NOMO-1 treated with DMSO at 0.1 percent for 48 hours (cell line): ENCODE data around the gene ITGAE.
A peak's percentile ranks its signal among the peaks of the same experiment; 100 is the strongest.
"Not testable (repeated sequence)": the region's sequence is repeated elsewhere in the genome, so short reads cannot be mapped to it uniquely, and the experiment has no call there.

Experiments used
- DNase-seq: peaks from one replicate; lab custom pipeline; 2025; ENCODE audit not compliant: unreplicated experiment; lab: John Stamatoyannopoulos, UW

ITGAE gene, protein sequence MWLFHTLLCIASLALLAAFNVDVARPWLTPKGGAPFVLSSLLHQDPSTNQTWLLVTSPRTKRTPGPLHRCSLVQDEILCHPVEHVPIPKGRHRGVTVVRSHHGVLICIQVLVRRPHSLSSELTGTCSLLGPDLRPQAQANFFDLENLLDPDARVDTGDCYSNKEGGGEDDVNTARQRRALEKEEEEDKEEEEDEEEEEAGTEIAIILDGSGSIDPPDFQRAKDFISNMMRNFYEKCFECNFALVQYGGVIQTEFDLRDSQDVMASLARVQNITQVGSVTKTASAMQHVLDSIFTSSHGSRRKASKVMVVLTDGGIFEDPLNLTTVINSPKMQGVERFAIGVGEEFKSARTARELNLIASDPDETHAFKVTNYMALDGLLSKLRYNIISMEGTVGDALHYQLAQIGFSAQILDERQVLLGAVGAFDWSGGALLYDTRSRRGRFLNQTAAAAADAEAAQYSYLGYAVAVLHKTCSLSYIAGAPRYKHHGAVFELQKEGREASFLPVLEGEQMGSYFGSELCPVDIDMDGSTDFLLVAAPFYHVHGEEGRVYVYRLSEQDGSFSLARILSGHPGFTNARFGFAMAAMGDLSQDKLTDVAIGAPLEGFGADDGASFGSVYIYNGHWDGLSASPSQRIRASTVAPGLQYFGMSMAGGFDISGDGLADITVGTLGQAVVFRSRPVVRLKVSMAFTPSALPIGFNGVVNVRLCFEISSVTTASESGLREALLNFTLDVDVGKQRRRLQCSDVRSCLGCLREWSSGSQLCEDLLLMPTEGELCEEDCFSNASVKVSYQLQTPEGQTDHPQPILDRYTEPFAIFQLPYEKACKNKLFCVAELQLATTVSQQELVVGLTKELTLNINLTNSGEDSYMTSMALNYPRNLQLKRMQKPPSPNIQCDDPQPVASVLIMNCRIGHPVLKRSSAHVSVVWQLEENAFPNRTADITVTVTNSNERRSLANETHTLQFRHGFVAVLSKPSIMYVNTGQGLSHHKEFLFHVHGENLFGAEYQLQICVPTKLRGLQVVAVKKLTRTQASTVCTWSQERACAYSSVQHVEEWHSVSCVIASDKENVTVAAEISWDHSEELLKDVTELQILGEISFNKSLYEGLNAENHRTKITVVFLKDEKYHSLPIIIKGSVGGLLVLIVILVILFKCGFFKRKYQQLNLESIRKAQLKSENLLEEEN

GRCh38 chr17:3800362-3801271 lies at the start of gene ITGAE:
Gene ITGAE (minus strand): TSS chr17:3801188. CDS start chr17:3801144, 44 bp downstream.
- DNase-seq = no peak

DNA sequence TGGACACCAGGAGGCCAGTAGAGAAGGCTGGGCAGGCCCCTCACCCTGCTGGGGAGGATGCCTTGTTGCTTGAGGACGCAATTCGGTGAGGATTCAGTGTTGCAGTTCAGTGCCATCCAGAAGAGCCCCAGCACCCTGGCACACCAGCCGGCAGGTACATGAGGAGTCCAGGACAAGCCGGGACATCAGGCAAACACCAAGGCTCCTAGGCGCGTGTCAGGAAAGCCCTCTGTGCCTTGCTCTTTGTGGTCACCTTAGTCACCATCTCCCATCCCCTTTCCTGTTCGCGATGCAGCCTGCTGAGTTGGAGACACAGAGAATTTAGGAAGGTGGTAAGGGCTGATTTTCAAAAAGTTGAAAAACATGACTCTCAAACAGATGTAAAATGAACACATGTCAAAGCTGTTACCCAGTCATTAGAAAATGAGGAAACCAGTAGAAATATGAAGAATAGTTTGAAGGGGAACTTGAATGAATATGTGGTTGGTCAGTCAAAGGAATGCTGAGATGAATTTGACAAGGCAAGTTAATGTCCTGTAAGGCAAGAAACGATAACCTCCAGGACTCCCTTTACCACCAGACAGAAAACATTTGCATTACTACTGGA lies 47.3 kb upstream of the ITGAE start:
- DNase-seq = no peak

DNA sequence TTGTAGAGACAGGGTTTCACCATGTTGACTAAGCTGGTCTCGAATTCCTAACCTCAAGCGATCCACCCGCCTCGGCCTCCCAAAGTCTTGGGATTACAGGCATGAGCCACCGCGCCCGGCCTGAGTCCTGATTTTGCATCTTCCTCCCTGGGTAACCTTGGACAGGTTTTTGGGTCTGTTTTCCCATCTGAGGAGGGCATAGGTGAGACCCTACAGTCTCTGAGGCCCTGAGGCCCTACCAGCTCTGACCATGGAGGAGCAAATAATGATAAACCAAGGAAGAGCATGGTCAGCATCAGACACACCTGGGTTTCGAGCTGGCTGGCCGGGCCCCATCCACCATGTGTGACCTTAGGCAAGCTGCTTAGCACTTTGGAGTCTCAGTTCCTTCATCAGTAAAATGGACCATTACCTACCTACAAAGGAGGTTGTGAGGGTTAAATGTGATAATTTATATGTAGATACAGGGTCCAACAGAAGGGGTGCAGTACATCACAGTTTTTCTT lies 46.2 kb upstream of the ITGAE start:
- no peak for DNase-seq

- DNase-seq = no peak
These were observed 45.6 kb upstream of the ITGAE start for GRCh38 chr17:3846437-3847164.

DNA sequence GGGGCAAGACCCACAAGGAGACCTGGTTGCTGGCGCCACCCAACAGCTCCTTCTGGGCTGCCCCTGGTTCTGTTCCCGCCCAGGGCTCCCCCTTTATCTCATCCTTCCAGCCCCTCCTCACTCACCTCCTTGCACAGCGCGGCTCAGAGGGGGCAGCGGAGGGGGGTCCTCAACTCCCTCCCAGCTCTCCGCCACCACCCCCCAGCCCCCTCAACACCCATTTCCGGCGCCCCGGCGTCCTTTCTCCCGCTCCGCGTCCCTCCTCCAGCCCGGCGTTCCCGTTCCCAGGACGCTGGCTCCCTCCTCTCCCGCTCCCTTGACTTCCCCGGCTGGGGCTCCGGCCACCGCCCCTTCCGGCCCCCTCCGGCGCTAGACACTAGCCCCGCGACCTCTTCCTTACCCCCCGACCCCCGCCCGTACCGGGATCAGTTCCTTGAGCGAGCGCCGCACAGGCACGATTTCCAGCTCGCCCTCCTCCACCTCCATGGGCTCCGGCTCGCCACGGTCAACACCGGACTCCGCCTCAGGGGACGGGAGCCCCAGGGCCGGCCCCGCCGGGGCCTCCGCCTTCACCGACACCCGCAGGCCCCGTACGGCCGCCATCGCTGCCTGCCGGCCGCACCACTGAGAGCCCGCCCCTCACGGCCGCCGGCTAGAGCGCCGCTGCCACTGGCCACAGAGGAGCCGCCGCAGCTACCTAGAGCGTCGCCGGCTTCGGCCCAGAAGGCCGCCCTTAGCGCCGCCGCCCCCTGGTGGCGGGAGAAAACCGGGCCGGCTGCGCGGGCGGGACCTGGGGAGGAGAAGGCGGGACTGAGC lies 44.8 kb upstream of the ITGAE start, which contains the start of gene NCBP3:
Gene NCBP3, minus strand, starts transcription at position 626 of the 816 bp plus-strand sequence. Its CDS starts 23 bp downstream, at position 603.
- DNase-seq = peak; percentile 88

GRCh38 chr17:3845291-3845620 lies 44.3 kb upstream of the ITGAE start:
- peak; percentile 11 for DNase-seq

GRCh38 chr17:3844556-3844955 lies 43.6 kb upstream of the ITGAE start:
- DNase-seq = not testable (repeated sequence)

DNA sequence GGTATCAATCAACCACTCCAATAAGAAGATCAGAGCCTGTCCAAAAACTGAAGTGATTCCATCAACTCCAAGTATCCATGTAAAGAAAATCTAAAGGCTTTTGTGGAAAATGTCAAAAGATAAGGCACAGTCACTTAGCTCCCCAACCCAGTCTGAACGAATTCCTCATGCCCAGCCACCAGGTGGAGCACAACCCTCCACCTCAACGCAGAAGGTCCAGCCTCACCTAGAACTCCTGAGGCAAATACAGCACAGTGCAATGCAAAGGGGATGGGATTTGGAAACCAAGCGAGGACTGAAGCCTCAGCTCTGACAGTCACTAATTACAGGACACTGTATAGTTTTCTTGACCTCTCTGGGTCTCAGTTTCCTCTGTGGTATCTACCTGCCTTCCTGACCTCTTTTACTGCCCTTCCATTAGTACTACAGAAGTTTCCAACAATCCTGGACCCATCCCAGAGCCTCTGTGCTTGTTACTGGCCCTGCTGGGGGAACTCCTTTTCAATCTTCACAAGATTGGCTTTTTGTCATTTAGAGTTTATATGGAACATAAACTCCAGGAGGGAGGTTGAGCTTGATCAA lies 43.0 kb upstream of the ITGAE start:
- peak; percentile 46 for DNase-seq

DNA sequence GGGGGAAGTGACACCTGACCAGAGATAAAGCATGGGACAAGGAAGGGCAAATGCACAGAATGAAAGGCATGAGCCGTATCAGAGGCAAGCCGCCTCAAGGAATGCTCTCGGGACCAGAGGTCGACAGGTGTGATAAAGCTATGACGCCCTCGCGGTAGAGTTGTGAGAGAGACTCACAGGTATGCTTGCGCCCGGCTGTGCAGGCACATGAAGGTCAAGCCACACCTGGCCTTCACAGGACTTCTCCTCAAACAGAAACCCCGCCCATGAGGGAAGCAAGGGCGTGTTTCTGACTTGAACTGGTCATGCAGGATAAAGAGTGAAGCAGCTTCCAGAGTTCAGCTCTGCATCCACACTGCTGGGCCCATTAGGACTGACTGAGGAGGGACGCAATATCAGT lies 37.2 kb upstream of the ITGAE start:
- DNase-seq = no peak

DNA sequence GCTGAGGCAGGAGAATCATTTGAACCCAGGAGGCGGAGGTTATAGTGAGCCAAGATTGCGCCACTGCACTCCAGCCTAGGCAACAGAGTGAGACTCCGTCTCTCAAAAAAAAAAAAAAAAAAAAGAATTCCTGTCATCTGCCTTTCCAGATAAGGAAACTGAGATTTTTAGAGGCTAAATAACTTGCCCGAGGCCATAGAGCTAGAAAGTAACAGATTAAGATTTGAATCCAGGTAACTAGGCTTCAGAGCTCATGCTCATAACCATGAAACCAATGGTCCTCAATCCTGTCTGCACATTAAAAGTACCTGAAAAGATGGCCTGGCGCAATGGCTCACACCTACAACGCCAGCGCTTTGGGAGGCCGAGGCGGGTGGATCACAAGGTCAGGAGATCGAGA lies 35.6 kb upstream of the ITGAE start:
- DNase-seq = no peak

- peak; percentile 43 for DNase-seq
These were observed 34.6 kb upstream of the ITGAE start for GRCh38 chr17:3835410-3836229.

- DNase-seq = peak; percentile 91
These were observed 33.8 kb upstream of the ITGAE start for GRCh38 chr17:3834811-3835210.

DNA sequence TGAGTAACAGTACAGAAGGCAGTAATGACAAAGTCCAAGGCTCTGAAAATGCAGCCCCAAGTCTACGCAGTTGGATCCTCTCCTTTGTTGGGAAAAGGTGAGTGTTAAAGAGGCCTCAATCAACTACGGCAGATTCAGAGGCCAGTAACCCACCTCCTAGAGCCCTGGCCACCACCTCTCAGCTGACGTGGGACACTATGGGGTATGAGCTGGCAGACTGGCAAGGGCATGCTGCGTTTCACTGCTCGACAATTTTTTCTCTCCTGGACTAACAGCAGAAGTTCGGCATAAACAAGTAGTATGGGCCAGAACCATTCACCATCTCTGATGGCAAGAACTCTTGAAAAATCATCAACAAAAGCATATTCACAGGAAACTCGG lies 27.9 kb upstream of the ITGAE start:
- DNase-seq = no peak

DNA sequence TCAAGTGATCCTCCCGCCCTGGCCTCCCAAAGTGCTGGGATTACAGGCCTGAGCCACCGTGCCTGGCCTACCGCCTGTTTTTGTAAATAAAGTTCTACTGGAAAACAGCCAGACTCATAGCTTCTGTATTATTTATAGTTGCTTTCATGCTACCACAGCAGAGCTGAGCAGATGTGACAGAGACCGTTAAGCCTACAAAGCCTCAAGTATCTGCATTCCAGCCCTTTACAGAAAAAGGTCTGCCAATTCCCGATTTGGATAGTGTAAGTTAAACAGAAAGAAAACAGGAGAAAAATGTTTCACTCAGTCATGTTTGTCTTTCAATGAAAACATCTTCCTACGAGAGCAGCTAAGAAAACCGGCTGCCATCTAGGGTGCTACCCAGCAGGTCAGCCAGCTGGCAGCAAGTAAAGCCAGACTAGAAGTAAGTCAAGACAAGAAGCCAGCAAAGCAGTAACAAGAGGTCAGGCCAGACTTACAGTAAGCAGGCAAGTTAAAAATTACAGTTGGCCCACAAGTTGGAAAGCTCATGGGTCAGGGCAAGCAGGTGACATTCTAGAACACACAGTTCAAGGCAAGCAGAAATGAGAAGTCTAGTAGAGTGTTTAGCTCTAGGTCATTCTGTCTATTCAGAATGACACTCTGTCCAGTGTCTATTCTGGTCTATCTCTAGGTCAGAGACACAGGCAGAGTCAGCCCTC lies 27.3 kb upstream of the ITGAE start:
- DNase-seq = no peak

DNA sequence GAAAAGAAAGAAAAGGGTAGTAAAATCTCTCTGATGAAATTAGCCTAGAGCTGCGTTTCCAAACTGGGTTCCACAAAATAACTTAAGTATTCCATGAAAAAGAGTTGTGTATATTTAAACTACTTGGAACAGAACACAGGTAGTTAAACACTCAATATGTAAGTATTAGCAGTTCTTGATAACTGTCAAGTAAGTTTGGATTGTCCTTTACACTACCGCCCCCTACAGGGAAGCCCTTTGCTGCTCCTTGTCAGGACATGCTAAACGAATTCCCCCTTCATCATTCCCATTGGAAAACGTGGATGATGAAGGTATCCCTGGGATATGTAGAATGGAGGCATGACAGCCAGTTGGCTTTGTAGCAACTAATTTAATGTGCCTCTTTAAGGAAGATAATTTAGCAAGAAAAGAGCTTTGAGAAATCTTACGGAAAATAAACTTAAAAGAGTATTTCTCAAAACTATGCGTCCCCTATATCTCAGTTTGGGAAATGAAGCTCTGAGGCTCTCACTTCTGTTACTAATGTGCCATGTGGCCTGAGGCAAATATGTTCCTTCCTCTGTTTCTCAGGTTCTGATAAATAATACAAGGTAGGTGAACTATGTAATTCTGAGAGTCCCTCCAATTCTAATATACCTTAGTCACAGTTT lies 26.3 kb upstream of the ITGAE start:
- peak; percentile 43 for DNase-seq

DNA sequence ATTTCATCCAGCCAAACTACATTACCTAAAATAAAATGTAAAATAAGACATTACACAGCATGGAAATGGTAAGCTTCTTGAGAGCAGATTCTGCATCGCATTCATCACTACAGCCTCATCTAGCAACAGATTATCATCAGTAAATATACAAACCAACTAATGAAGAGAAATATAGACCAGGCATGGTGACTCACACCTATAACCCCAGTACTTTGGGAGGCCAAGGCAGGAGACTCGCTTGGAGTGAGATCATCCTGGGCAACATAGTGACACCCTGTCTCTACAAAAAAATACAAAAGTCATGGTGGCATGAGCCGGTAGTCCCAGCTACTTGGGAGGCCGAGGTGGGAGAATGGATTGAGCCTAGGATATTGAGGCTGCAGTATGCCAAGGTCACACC lies 25.2 kb upstream of the ITGAE start:
- DNase-seq = no peak
